ENCODE data around the gene GNAO1.

DNA sequence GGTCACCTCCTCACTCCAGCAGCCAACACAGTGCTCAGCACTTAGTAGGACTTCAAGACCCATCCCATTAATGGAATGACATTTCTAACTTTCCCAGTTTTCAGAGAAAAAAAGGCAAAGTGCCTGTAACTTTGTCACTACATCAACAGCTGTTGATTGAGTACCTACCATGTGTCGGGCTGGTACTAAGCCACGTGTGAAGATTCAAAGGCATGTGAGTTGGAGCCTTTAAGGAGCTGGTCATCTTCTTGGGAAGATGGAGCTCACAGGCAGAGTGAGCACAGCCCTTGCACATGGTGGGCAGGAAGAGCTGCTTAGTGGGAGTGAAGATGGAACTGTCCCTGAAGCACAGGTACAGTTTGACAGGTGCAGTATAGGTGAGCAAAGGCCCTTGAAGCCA is 88.6 kb downstream of the GNAO1 start:
- TF ChIP-seq, protein P1, sequence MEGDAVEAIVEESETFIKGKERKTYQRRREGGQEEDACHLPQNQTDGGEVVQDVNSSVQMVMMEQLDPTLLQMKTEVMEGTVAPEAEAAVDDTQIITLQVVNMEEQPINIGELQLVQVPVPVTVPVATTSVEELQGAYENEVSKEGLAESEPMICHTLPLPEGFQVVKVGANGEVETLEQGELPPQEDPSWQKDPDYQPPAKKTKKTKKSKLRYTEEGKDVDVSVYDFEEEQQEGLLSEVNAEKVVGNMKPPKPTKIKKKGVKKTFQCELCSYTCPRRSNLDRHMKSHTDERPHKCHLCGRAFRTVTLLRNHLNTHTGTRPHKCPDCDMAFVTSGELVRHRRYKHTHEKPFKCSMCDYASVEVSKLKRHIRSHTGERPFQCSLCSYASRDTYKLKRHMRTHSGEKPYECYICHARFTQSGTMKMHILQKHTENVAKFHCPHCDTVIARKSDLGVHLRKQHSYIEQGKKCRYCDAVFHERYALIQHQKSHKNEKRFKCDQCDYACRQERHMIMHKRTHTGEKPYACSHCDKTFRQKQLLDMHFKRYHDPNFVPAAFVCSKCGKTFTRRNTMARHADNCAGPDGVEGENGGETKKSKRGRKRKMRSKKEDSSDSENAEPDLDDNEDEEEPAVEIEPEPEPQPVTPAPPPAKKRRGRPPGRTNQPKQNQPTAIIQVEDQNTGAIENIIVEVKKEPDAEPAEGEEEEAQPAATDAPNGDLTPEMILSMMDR (IDR thresholded peaks at IDR 0.05 in 2 of 3, conservative IDR thresholded peaks at IDR 0.05 in 1 of 3; ENCODE audit: insufficient read depth in 2 of 3, low read depth in 1 of 3, low read length in 3 of 3) = no peak
- TF ChIP-seq, protein P2, sequence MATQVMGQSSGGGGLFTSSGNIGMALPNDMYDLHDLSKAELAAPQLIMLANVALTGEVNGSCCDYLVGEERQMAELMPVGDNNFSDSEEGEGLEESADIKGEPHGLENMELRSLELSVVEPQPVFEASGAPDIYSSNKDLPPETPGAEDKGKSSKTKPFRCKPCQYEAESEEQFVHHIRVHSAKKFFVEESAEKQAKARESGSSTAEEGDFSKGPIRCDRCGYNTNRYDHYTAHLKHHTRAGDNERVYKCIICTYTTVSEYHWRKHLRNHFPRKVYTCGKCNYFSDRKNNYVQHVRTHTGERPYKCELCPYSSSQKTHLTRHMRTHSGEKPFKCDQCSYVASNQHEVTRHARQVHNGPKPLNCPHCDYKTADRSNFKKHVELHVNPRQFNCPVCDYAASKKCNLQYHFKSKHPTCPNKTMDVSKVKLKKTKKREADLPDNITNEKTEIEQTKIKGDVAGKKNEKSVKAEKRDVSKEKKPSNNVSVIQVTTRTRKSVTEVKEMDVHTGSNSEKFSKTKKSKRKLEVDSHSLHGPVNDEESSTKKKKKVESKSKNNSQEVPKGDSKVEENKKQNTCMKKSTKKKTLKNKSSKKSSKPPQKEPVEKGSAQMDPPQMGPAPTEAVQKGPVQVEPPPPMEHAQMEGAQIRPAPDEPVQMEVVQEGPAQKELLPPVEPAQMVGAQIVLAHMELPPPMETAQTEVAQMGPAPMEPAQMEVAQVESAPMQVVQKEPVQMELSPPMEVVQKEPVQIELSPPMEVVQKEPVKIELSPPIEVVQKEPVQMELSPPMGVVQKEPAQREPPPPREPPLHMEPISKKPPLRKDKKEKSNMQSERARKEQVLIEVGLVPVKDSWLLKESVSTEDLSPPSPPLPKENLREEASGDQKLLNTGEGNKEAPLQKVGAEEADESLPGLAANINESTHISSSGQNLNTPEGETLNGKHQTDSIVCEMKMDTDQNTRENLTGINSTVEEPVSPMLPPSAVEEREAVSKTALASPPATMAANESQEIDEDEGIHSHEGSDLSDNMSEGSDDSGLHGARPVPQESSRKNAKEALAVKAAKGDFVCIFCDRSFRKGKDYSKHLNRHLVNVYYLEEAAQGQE (IDR thresholded peaks at IDR 0.05; ENCODE audit: borderline replicate concordance) = no peak
- TF ChIP-seq, protein P2 (CRISPR knock-in tag; IDR thresholded peaks at IDR 0.05; ENCODE audit: low read depth) = no peak
- TF ChIP-seq, protein P3, sequence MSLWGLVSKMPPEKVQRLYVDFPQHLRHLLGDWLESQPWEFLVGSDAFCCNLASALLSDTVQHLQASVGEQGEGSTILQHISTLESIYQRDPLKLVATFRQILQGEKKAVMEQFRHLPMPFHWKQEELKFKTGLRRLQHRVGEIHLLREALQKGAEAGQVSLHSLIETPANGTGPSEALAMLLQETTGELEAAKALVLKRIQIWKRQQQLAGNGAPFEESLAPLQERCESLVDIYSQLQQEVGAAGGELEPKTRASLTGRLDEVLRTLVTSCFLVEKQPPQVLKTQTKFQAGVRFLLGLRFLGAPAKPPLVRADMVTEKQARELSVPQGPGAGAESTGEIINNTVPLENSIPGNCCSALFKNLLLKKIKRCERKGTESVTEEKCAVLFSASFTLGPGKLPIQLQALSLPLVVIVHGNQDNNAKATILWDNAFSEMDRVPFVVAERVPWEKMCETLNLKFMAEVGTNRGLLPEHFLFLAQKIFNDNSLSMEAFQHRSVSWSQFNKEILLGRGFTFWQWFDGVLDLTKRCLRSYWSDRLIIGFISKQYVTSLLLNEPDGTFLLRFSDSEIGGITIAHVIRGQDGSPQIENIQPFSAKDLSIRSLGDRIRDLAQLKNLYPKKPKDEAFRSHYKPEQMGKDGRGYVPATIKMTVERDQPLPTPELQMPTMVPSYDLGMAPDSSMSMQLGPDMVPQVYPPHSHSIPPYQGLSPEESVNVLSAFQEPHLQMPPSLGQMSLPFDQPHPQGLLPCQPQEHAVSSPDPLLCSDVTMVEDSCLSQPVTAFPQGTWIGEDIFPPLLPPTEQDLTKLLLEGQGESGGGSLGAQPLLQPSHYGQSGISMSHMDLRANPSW (CRISPR knock-in tag; IDR thresholded peaks at IDR 0.05) = no peak
- TF ChIP-seq, protein P4, sequence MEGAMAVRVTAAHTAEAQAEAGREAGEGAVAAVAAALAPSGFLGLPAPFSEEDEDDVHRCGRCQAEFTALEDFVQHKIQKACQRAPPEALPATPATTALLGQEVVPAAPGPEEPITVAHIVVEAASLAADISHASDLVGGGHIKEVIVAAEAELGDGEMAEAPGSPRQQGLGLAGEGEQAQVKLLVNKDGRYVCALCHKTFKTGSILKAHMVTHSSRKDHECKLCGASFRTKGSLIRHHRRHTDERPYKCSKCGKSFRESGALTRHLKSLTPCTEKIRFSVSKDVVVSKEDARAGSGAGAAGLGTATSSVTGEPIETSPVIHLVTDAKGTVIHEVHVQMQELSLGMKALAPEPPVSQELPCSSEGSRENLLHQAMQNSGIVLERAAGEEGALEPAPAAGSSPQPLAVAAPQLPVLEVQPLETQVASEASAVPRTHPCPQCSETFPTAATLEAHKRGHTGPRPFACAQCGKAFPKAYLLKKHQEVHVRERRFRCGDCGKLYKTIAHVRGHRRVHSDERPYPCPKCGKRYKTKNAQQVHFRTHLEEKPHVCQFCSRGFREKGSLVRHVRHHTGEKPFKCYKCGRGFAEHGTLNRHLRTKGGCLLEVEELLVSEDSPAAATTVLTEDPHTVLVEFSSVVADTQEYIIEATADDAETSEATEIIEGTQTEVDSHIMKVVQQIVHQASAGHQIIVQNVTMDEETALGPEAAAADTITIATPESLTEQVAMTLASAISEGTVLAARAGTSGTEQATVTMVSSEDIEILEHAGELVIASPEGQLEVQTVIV (CRISPR knock-in tag; IDR thresholded peaks at IDR 0.05; ENCODE audit: borderline replicate concordance) = no peak
- TF ChIP-seq FOS (IDR thresholded peaks at IDR 0.05; ENCODE audit: extremely low read depth, insufficient read length) (no peak), CEBPB (tag; IDR thresholded peaks at IDR 0.05) (no peak), FOXM1 (IDR thresholded peaks at IDR 0.05; ENCODE audit: low read depth) (no peak), FOXM1 (CRISPR knock-in tag; IDR thresholded peaks at IDR 0.05; ENCODE audit: low read depth) (no peak), ELF1 (tag; IDR thresholded peaks at IDR 0.05) (no peak), CHD2 (IDR thresholded peaks at IDR 0.05; ENCODE audit: low read depth, low read length) (no peak)
